ENCODE results near the gene SENP1.

DNA sequence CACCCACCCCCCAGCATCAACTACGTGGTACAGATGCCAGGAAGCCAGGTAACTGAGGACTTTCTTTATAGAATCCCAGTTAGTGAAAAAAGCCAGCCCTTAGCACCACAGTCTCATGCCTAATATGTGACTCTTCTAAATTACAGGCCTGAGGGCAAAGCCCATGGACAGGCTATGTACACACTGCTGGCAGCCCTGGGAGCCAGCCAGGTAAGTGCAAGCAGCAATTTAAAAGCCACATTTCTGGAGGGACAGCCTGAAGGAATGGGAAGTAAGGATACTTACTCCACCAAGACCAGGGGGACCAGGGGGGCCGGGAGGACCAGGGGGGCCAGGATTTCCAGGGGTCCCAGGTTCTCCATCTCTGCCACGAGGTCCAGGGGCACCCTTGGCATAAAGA, 108.6 kb downstream of the SENP1 start:
- TF ChIP-seq, protein P1, sequence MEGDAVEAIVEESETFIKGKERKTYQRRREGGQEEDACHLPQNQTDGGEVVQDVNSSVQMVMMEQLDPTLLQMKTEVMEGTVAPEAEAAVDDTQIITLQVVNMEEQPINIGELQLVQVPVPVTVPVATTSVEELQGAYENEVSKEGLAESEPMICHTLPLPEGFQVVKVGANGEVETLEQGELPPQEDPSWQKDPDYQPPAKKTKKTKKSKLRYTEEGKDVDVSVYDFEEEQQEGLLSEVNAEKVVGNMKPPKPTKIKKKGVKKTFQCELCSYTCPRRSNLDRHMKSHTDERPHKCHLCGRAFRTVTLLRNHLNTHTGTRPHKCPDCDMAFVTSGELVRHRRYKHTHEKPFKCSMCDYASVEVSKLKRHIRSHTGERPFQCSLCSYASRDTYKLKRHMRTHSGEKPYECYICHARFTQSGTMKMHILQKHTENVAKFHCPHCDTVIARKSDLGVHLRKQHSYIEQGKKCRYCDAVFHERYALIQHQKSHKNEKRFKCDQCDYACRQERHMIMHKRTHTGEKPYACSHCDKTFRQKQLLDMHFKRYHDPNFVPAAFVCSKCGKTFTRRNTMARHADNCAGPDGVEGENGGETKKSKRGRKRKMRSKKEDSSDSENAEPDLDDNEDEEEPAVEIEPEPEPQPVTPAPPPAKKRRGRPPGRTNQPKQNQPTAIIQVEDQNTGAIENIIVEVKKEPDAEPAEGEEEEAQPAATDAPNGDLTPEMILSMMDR (IDR thresholded peaks at IDR 0.05; ENCODE audit: extremely low read depth in 1 of 2, insufficient read depth in 1 of 2, low read depth in 1 of 2, low read length in 2 of 2) = no peak
- TF ChIP-seq, protein P2, sequence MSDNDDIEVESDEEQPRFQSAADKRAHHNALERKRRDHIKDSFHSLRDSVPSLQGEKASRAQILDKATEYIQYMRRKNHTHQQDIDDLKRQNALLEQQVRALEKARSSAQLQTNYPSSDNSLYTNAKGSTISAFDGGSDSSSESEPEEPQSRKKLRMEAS (IDR thresholded peaks at IDR 0.05; ENCODE audit: insufficient read depth, insufficient read length) = no peak
- TF ChIP-seq POLR2A (IDR thresholded peaks at IDR 0.05; ENCODE audit: low read depth, low read length) = no peak
- TF ChIP-seq POLR2AphosphoS5 (IDR thresholded peaks at IDR 0.05; ENCODE audit: insufficient read depth, low read depth, low read length) = no peak
- TF ChIP-seq MYC (IDR thresholded peaks at IDR 0.05; ENCODE audit: low read depth, low read length) = no peak
- no peak for TF ChIP-seq EZH2 (IDR thresholded peaks at IDR 0.05; ENCODE audit: borderline replicate concordance, low read depth, low read length, severe bottlenecking)
- TF ChIP-seq GATA2 (IDR thresholded peaks at IDR 0.05; ENCODE audit: insufficient read depth, insufficient read length, low read depth, low read length) = no peak
- no peak for TF ChIP-seq JUN (IDR thresholded peaks at IDR 0.05; ENCODE audit: borderline replicate concordance, insufficient read depth, insufficient read length, low read depth)
